SK-N-SH (cell line): ENCODE measurements around the gene DEPDC4. TPM values are rescaled to one million over a fixed set of nuclear protein-coding genes. Genes with fewer than 3 reads are reported as not detected.
A peak's percentile ranks its signal among the peaks of the same experiment; 100 is the strongest.

Source experiments
- CTCF ChIA-PET: fragments of 300-600, 350-600 bp; formaldehyde crosslinking; extraction: SDS; loops from one replicate; lab custom pipeline; 2021; lab: Yijun Ruan, JAX
- POLR2A ChIA-PET: fragments of 350-600 bp; sonication (Branson Sonifier 250); formaldehyde crosslinking; extraction: SDS; loops from one replicate; lab custom pipeline; 2020; ENCODE audit warnings: antibody characterized with exemption, inconsistent platforms; lab: Yijun Ruan, JAX
- DNase-seq: peaks from one replicate; pipeline ENCODE4 v3.0.0; 2012
- H2AFZ ChIP-seq: fragments of 200-600 bp; sonication (generic); 2 replicates; pipeline ENCODE4 v1.8.1; 2016; ENCODE audit warnings: antibody characterized with exemption, mild to moderate bottlenecking, low read depth
- H3F3A ChIP-seq: fragments of 200-600 bp; sonication (generic); replicated peaks from 2 replicates; pipeline ENCODE3; 2016; ENCODE audit warnings: antibody characterized with exemption, mild to moderate bottlenecking; ENCODE audit not compliant: insufficient read depth
- H3K27ac ChIP-seq, 2 experiments: fragments of 200-500 bp in 1 of 2; fragments of 200-600 bp in 1 of 2; sonication (Bioruptor generic) in 1 of 2; sonication (generic), shearing (Covaris generic) in 1 of 2; 2 replicates each; pipeline versions ENCODE4 v1.5.1 to v1.6.1; 2014 to 2016; ENCODE audit warnings: low read depth in 2 of 2, inconsistent platforms in 1 of 2, low read length in 1 of 2, mild to moderate bottlenecking in 1 of 2, mixed read lengths in 1 of 2
- H3K27me3 ChIP-seq: fragments of 200-600 bp; sonication (generic), shearing (Covaris generic); 2 replicates; pipeline ENCODE4 v1.6.1; 2016; ENCODE audit warnings: mixed run types; ENCODE audit not compliant: insufficient read depth
- H3K36me3 ChIP-seq, 2 experiments: fragments of 200-500 bp in 1 of 2; fragments of 200-600 bp in 1 of 2; sonication (Bioruptor generic) in 1 of 2; sonication (generic) in 1 of 2; replicated peaks in 1 of 2; 2 replicates each; pipeline versions ENCODE3 to v1.5.1; 2014 to 2016; ENCODE audit warnings: low read length in 1 of 2, mild to moderate bottlenecking in 1 of 2; ENCODE audit not compliant: insufficient read depth in 2 of 2, control insufficient read depth in 1 of 2
- H3K4me1 ChIP-seq, 2 experiments: fragments of 200-500 bp in 1 of 2; fragments of 200-600 bp in 1 of 2; sonication (Bioruptor generic) in 1 of 2; sonication (generic), shearing (Covaris generic) in 1 of 2; 2 replicates each; pipeline versions ENCODE4 v1.5.1 to v1.6.1; 2014 to 2016; ENCODE audit warnings: low read depth in 1 of 2, low read length in 1 of 2, mixed run types in 1 of 2; ENCODE audit not compliant: insufficient read depth in 2 of 2, control insufficient read depth in 1 of 2
- H3K4me2 ChIP-seq: fragments of 200-600 bp; sonication (generic), shearing (Covaris generic); 2 replicates; pipeline ENCODE4 v1.6.1; 2017; ENCODE audit warnings: mixed run types
- H3K4me3 ChIP-seq, 2 experiments: fragments of 200-500 bp in 1 of 2; fragments of 200-600 bp in 1 of 2; sonication (Bioruptor generic) in 1 of 2; sonication (generic), shearing (Covaris generic) in 1 of 2; 2 replicates each; pipeline versions ENCODE4 v1.5.1 to v1.8.1; 2014 to 2016; ENCODE audit warnings: low read depth in 2 of 2, inconsistent platforms in 1 of 2, low read length in 1 of 2, mild to moderate bottlenecking in 1 of 2, mixed read lengths in 1 of 2, moderate library complexity in 1 of 2
- H3K79me2 ChIP-seq: fragments of 200-600 bp; sonication (generic); 2 replicates; pipeline ENCODE4 v1.8.1; 2017; ENCODE audit warnings: mild to moderate bottlenecking; ENCODE audit not compliant: insufficient read depth
- H3K9ac ChIP-seq: fragments of 200-600 bp; sonication (generic); 2 replicates; pipeline ENCODE4 v1.6.1; 2017; ENCODE audit warnings: mixed run types
- H3K9me2 ChIP-seq: fragments of 200-600 bp; sonication (generic); 2 replicates; pipeline ENCODE4 v1.6.1; 2017; ENCODE audit warnings: mixed run types
- H3K9me3 ChIP-seq: fragments of 200-600 bp; sonication (generic); 2 replicates; pipeline ENCODE4 v1.6.1; 2017; ENCODE audit warnings: mixed run types, mild to moderate bottlenecking, moderate library complexity
- H4K20me1 ChIP-seq: fragments of 200-600 bp; sonication (generic); 2 replicates; pipeline ENCODE4 v1.6.1; 2017; ENCODE audit warnings: mild to moderate bottlenecking, mixed run types; ENCODE audit not compliant: insufficient read depth
- CHD2 ChIP-seq: fragments of 150-350 bp; IDR thresholded peaks from 2 replicates; pipeline ENCODE4 v1.6.1; 2018; ENCODE audit warnings: low read length; ENCODE audit not compliant: partially characterized antibody
- CTCF ChIP-seq: fragments of 200-600 bp; sonication (generic); IDR thresholded peaks from 2 replicates; pipeline ENCODE4 v1.6.1; 2017; ENCODE audit warnings: antibody characterized with exemption, mild to moderate bottlenecking, moderate library complexity
- ELF1 ChIP-seq: IDR thresholded peaks from 2 replicates; pipeline ENCODE4 v1.4.0; 2012
- FOSL2 ChIP-seq: IDR thresholded peaks from 2 replicates; pipeline ENCODE4 v1.4.0; 2012; ENCODE audit warnings: low read depth, mild to moderate bottlenecking, moderate library complexity, borderline replicate concordance
- FOXJ3 ChIP-seq: sonication (generic); formaldehyde crosslinking; IDR thresholded peaks from 2 replicates; pipeline ENCODE4 v1.5.1; 2020; ENCODE audit warnings: mild to moderate bottlenecking, missing genetic modification reagents
- GABPA ChIP-seq: IDR thresholded peaks from 2 replicates; pipeline ENCODE4 v1.4.0; 2012; ENCODE audit warnings: low read depth, mild to moderate bottlenecking
- GATA2 ChIP-seq: sonication (generic); formaldehyde crosslinking; IDR thresholded peaks from 2 replicates; pipeline ENCODE4 v1.5.0; 2020; ENCODE audit warnings: mild to moderate bottlenecking, missing genetic modification reagents
- MEF2A ChIP-seq: IDR thresholded peaks from 2 replicates; pipeline ENCODE4 v1.4.0; 2012; ENCODE audit warnings: low read depth, borderline replicate concordance
- MXI1 ChIP-seq: IDR thresholded peaks from 2 replicates; pipeline ENCODE4 v1.6.1; 2012; ENCODE audit warnings: mild to moderate bottlenecking, low read depth, low read length, improper control_type of control experiment
- POLR2AphosphoS5 ChIP-seq: IDR thresholded peaks from 2 replicates; pipeline ENCODE4 v1.6.1; 2012; ENCODE audit warnings: low read depth, low read length
- SIN3A ChIP-seq: IDR thresholded peaks from 2 replicates; pipeline ENCODE4 v1.6.1; 2012; ENCODE audit warnings: low read depth, mild to moderate bottlenecking, low read length, moderate library complexity, borderline replicate concordance
- WGBS: methylation state at CpG from one replicate; pipeline ENCODE4 v1.1.6; 2017; ENCODE audit warnings: low lambda C conversion rate; 5-methylcytosine and 5-hydroxymethylcytosine counted together
- polyA plus RNA-seq, 3 experiments: library from polyadenylated mRNA; depleted of rRNA; stranded (reverse); fragments of >200 nt; gene quantifications; 2 replicates each; pipeline ENCODE4 v1.2.3, GENCODE V29; 2012
- TF ChIP-seq, protein P1 (sequence below): IDR thresholded peaks from 2 replicates; pipeline ENCODE4 v1.4.0; 2012; ENCODE audit warnings: low read depth, borderline replicate concordance

DEPDC4 gene
- polyA plus RNA-seq, 1 of the 3 experiments (the other 2 are of a cell fraction), result 0.76 TPM

DNA sequence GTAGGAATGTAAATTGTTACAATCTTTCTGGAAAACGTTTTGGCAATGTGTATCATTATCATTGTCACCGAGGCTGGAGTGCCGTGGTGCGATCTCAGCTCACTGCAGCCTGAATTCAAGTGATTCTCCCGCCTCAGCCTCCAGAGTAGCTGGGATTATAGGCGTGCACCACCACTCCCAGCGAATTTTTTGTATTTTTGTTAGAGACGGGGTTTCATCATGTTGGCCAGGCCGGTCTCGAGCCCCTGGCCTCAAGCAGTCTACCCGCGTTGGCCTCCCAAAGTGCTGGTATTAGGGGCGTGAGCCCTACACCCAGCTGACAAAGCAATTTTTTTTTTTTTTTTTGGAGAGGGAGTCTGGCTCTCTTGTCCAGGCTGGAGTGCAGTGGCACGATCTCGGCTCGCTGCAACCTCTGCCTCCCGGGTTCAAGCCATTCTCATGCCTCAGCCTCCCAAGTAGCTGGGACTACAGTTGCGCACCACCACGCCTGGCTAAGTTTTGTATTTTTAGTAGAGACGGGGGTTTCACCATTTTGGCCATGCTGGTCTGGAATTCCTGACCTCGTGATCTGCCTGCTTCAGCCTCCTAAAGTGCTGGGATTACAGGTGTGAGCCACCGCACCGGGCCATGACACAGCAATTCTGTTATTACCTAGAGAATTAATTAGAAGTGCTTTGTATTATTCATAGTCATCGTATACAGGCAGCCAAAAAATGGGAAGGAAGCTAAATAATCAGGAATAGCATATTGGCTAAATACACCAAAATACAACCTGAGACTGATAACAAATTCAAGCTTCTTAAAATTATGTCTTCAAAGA, 65.1 kb downstream of the DEPDC4 start:
- CTCF ChIA-PET, result interaction anchor here (0.5 to 1.4 kb wide), 5 partner anchors 10 to 145 kb away, joined by 3 to 6 read pairs (median 5); no protein-coding TSS in a partner anchor
- peak overlapping the region; percentile 82 for H2AFZ ChIP-seq

More for the DNA sequence above, 65.1 kb downstream of the DEPDC4 start:
- H3K9me3 ChIP-seq, result no peaks in the 10 kb centered on the region
- H3F3A ChIP-seq, result peaks cover 16% of the 10 kb centered on the region
- peaks cover 14% of the 10 kb centered on the region in 2 experiments for H3K36me3 ChIP-seq
- peak overlapping the region; percentile 81 for H3K4me2 ChIP-seq
- H3K27me3 ChIP-seq, result no peaks in the 10 kb centered on the region
- H3K9me2 ChIP-seq, result no peaks in the 10 kb centered on the region
- POLR2A ChIA-PET, result interaction anchor here (2.3 kb wide), 1 partner anchor 65 kb away, joined by 11 read pairs; the partner anchor contains the start of genes DEPDC4 and SCYL2
- peak overlapping the region; percentile 79 to 96 for H3K4me3 ChIP-seq
- TF ChIP-seq MEF2A (no peak), GABPA (no peak), CHD2 (no peak), CTCF (no peak), POLR2AphosphoS5 (no peak), FOSL2 (no peak), FOXJ3 (CRISPR knock-in tag) (no peak), ELF1 (no peak), MXI1 (no peak), GATA2 (CRISPR knock-in tag) (no peak), SIN3A (no peak)
- TF ChIP-seq, protein P1, sequence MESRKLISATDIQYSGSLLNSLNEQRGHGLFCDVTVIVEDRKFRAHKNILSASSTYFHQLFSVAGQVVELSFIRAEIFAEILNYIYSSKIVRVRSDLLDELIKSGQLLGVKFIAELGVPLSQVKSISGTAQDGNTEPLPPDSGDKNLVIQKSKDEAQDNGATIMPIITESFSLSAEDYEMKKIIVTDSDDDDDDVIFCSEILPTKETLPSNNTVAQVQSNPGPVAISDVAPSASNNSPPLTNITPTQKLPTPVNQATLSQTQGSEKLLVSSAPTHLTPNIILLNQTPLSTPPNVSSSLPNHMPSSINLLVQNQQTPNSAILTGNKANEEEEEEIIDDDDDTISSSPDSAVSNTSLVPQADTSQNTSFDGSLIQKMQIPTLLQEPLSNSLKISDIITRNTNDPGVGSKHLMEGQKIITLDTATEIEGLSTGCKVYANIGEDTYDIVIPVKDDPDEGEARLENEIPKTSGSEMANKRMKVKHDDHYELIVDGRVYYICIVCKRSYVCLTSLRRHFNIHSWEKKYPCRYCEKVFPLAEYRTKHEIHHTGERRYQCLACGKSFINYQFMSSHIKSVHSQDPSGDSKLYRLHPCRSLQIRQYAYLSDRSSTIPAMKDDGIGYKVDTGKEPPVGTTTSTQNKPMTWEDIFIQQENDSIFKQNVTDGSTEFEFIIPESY, result no peak
- H3K9ac ChIP-seq, result peak overlapping the region; percentile 82
- H3K4me1 ChIP-seq, result peaks cover 5 to 15% of the 10 kb centered on the region in 2 experiments; a peak in 2 of 4 replicates
- H4K20me1 ChIP-seq, result no peaks in the 10 kb centered on the region
- WGBS, result 58% methylated on average over 23 of the region's 24 CpGs
- H3K27ac ChIP-seq, result peak overlapping the region in 1 of 2 experiments; percentile 80; a peak in 1 of 4 replicates
- H3K79me2 ChIP-seq, result peaks cover 45% of the 10 kb centered on the region
- DNase-seq, result no peak
